B cell (primary cell): ENCODE results near the gene LARGE1. TPM values are rescaled to one million over a fixed set of nuclear protein-coding genes. Genes with fewer than 3 reads are reported as not detected.

ENCODE experiments used
- ATAC-seq: fragments of 200-7000 bp; cut with Tn5 transposase; one replicate; pipeline ENCODE4 v1.10.0; 2021; ENCODE audit warnings: low read depth, mild to moderate bottlenecking, moderate number of reproducible peaks, moderate library complexity
- CTCF ChIA-PET: fragments of 350-600 bp; sonication (Branson Sonifier 250); formaldehyde crosslinking; loops from one replicate; lab custom pipeline; 2021; ENCODE audit warnings: antibody characterized with exemption, inconsistent platforms; lab: Charles Lee
- POLR2A ChIA-PET: fragments of 350-600 bp; sonication (Branson Sonifier 250); formaldehyde crosslinking; loops from one replicate; lab custom pipeline; 2021; ENCODE audit warnings: antibody characterized with exemption; lab: Charles Lee
- DNase-seq: peaks from one replicate; pipeline ENCODE4 v3.0.0; 2013
- H2AFZ ChIP-seq: 2 replicates; pipeline ENCODE4 v1.6.1; 2012; ENCODE audit warnings: mild to moderate bottlenecking, low read depth, low read length; ENCODE audit not compliant: insufficient read depth, poor library complexity, severe bottlenecking
- H3K27ac ChIP-seq, 2 donors: 1 replicate in 1 of 2; 2 replicates in 1 of 2; pipeline ENCODE4 v1.5.1; 2012 to 2013; ENCODE audit warnings: low read length in 2 of 2, mild to moderate bottlenecking in 2 of 2, moderate library complexity in 1 of 2
- H3K27me3 ChIP-seq, 4 experiments: fragments of 200-600 bp in 1 of 4; sonication (generic) in 1 of 4; replicated peaks in 1 of 4; 1 replicate in 2 of 4; 2 replicates in 2 of 4; pipeline versions ENCODE4 v1.6.1 to v1.7.0; 2013 to 2016; ENCODE audit warnings: low read length in 3 of 4, mild to moderate bottlenecking in 2 of 4, mixed read lengths in 1 of 4, moderate library complexity in 1 of 4; ENCODE audit not compliant: insufficient read depth in 4 of 4, control insufficient read depth in 3 of 4; ENCODE audit errors: control extremely low read depth in 1 of 4
- H3K36me3 ChIP-seq, 2 experiments: replicated peaks in 1 of 2; 1 replicate in 1 of 2; 2 replicates in 1 of 2; pipeline versions ENCODE4 v1.6.1 to v1.7.1; 2013; ENCODE audit warnings: low read length in 1 of 2; ENCODE audit not compliant: insufficient read depth in 2 of 2, control insufficient read depth in 1 of 2; ENCODE audit errors: control extremely low read depth in 1 of 2, extremely low read depth in 1 of 2
- H3K4me1 ChIP-seq, 2 donors: fragments of 200-600 bp in 1 of 2; sonication (generic) in 1 of 2; 1 replicate in 1 of 2; 2 replicates in 1 of 2; pipeline versions ENCODE4 v1.5.1 to v1.6.1; 2013 to 2017; ENCODE audit warnings: low read length in 2 of 2; ENCODE audit not compliant: control insufficient read depth in 2 of 2, insufficient read depth in 2 of 2
- H3K4me2 ChIP-seq: replicated peaks from 2 replicates; pipeline ENCODE3; 2012; ENCODE audit warnings: mild to moderate bottlenecking, low read depth, low read length; ENCODE audit not compliant: poor library complexity, severe bottlenecking
- H3K4me3 ChIP-seq, 5 experiments: fragments of 200-600 bp in 1 of 5; sonication (generic) in 1 of 5; 1 replicate in 3 of 5; 2 replicates in 2 of 5; pipeline versions ENCODE4 v1.5.1 to v1.7.0; 2011 to 2016; ENCODE audit warnings: low read length in 4 of 5, mild to moderate bottlenecking in 4 of 5, low read depth in 2 of 5, control low read depth in 1 of 5, moderate library complexity in 1 of 5; ENCODE audit not compliant: insufficient read depth in 1 of 5; ENCODE audit errors: control extremely low read depth in 1 of 5, extremely low read depth in 1 of 5
- H3K79me2 ChIP-seq: fragments of 200-600 bp; sonication (generic); one replicate; pipeline ENCODE4 v1.6.0; 2016; ENCODE audit warnings: low read length; ENCODE audit not compliant: control insufficient read depth, insufficient read depth
- H3K9ac ChIP-seq: fragments of 200-600 bp; sonication (generic); 2 replicates; pipeline ENCODE4 v1.6.1; 2017; ENCODE audit warnings: mild to moderate bottlenecking, low read length, moderate library complexity
- H3K9me3 ChIP-seq, 3 donors: one replicate each; pipeline versions ENCODE4 v1.6.1 to v1.7.1; 2013; ENCODE audit warnings: low read length in 2 of 3; ENCODE audit not compliant: control insufficient read depth in 2 of 3, insufficient read depth in 1 of 3; ENCODE audit errors: control extremely low read depth in 1 of 3
- H4K20me1 ChIP-seq: 2 replicates; pipeline ENCODE4 v1.6.0; 2012; ENCODE audit warnings: mild to moderate bottlenecking, low read length; ENCODE audit not compliant: insufficient read depth, control insufficient read depth, poor library complexity, severe bottlenecking
- H3K27ac Mint-ChIP-seq: one replicate; pipeline ENCODE4 v1.8.0; 2021; ENCODE audit warnings: mixed read lengths
- H3K27me3 Mint-ChIP-seq: one replicate; pipeline ENCODE4 v1.8.0; 2021; ENCODE audit warnings: mixed read lengths
- H3K4me1 Mint-ChIP-seq: one replicate; pipeline ENCODE4 v1.8.0; 2021; ENCODE audit warnings: mixed read lengths
- H3K4me3 Mint-ChIP-seq: one replicate; pipeline ENCODE4 v1.8.0; 2021; ENCODE audit warnings: mixed read lengths
- H3K9me3 Mint-ChIP-seq: one replicate; pipeline ENCODE4 v1.8.0; 2022; ENCODE audit warnings: mixed read lengths; ENCODE audit not compliant: insufficient read depth
- EZH2 ChIP-seq: IDR thresholded peaks from 2 replicates; pipeline ENCODE4 v1.6.1; 2012; ENCODE audit warnings: borderline replicate concordance, low read depth, mild to moderate bottlenecking, moderate library complexity, low read length; ENCODE audit not compliant: insufficient read depth, poor library complexity, severe bottlenecking
- WGBS: methylation state at CpG from one replicate; pipeline ENCODE4 v1.1.5; 2013; ENCODE audit warnings: missing lambda C conversion rate; ENCODE audit not compliant: insufficient coverage; 5-methylcytosine and 5-hydroxymethylcytosine counted together
- intact Hi-C: fragments of 100-400 bp; cut with micrococcal nuclease; formaldehyde crosslinking; loops from one replicate; pipeline ENCODE4 v1.10.0; 2022
- polyA plus RNA-seq: library from polyadenylated mRNA; depleted of rRNA; stranded (reverse); fragments of >200 nt; gene quantifications from 2 replicates; pipeline ENCODE4 v1.2.3, GENCODE V29; 2012
- total RNA-seq, 2 donors: library from RNA; stranded (reverse); fragments of 120-200 nt in 1 of 2; gene quantifications; 1 replicate in 1 of 2; 2 replicates in 1 of 2; pipeline versions ENCODE4 v1.2.3 to v1.2.4, GENCODE V29; 2013 to 2022
- TF ChIP-seq, protein P1 (sequence below): fragments of 200-600 bp; IDR thresholded peaks from one replicate; pipeline ENCODE4 v1.8.0; 2022; ENCODE audit warnings: antibody characterized with exemption, mild to moderate bottlenecking

LARGE1 gene
- total and polyA plus RNA-seq, 2 donors (not counting 1 experiment from before 2014, with no cell fraction given): 20.7 to 82.0 TPM

DNA sequence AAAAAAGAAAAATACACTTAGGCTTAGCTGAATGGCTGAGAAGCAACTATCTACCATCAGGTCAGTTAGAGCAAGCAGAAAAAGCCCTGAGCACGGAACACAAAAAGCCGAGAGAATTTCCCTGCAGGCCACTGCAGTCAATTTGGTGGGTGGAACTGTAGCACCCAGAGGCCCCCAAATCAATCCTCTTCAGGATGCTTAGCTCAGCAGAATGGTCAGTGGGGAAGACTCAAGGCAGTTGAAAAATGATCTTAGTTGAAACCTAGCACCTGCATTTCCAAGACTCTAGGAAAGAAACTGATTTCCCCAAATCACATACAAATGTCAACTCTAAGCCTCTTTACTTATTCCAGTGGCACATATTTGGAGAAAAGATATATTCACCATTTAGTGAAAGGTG is 534.7 kb downstream of the LARGE1 start:
- H3K79me2 ChIP-seq: no peaks in the 10 kb centered on the region
- ChIA-PET CTCF (interaction anchor here (0.6 kb wide), 1 partner anchor 524 kb away, joined by 3 read pairs; no protein-coding TSS in a partner anchor), POLR2A (no interaction called here)
- no peaks in the 10 kb centered on the region for H3K4me1 ChIP-seq
- no peak overlapping the region for H3K4me3 ChIP-seq
- H3K36me3 ChIP-seq: peaks cover 0 to 24% of the 10 kb centered on the region in 2 experiments
- Mint-ChIP-seq H3K4me3 (no peak overlapping the region), H3K27me3 (no peaks in the 10 kb centered on the region), H3K27ac (no peak overlapping the region), H3K4me1 (no peaks in the 10 kb centered on the region), H3K9me3 (no peaks in the 10 kb centered on the region)
- H3K9ac ChIP-seq: no peak overlapping the region
- no peak overlapping the region for H2AFZ ChIP-seq
- DNase-seq: no peak
- no peak overlapping the region for H3K27ac ChIP-seq
- no peaks in the 10 kb centered on the region for H3K27me3 ChIP-seq
- no peaks in the 10 kb centered on the region for H3K9me3 ChIP-seq
- no peak overlapping the region for H3K4me2 ChIP-seq
- intact Hi-C loops: no loop called here
- WGBS: 100% methylated on average over 2 of the region's 2 CpGs
- no peak for ATAC-seq
- H4K20me1 ChIP-seq: no peaks in the 10 kb centered on the region
- TF ChIP-seq, protein P1, sequence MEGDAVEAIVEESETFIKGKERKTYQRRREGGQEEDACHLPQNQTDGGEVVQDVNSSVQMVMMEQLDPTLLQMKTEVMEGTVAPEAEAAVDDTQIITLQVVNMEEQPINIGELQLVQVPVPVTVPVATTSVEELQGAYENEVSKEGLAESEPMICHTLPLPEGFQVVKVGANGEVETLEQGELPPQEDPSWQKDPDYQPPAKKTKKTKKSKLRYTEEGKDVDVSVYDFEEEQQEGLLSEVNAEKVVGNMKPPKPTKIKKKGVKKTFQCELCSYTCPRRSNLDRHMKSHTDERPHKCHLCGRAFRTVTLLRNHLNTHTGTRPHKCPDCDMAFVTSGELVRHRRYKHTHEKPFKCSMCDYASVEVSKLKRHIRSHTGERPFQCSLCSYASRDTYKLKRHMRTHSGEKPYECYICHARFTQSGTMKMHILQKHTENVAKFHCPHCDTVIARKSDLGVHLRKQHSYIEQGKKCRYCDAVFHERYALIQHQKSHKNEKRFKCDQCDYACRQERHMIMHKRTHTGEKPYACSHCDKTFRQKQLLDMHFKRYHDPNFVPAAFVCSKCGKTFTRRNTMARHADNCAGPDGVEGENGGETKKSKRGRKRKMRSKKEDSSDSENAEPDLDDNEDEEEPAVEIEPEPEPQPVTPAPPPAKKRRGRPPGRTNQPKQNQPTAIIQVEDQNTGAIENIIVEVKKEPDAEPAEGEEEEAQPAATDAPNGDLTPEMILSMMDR: no peak
- TF ChIP-seq EZH2: no peak

DNA sequence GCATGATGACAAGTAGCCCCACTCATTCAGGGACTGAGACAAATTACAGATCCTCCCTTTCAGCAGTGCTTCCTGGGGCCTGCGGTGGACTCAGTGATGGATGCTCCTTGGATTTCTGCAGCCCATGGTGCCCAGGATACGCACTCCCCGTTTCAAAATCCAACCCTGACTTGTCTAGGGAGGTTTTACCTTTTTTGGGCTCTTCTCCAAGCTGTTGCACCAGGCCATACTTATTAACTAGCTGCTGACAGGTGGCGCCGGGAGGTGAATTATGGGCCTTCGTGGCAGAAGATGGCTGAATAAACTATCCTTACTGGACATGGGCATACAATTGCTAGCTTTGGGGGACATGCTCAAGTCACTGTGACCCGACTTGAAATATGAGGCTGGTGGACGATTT is 537.8 kb downstream of the LARGE1 start:
- Histone ChIP-seq H4K20me1 (no peaks in the 10 kb centered on the region), H3K4me1 (no peaks in the 10 kb centered on the region), H3K4me3 (no peak overlapping the region), H2AFZ (no peak overlapping the region), H3K27me3 (no peaks in the 10 kb centered on the region), H3K27ac (no peak overlapping the region), H3K9me3 (peaks cover 0 to 11% (median 4%) of the 10 kb centered on the region in 3 donors), H3K36me3 (peaks cover 0 to 24% of the 10 kb centered on the region in 2 experiments), H3K9ac (no peak overlapping the region), H3K79me2 (no peaks in the 10 kb centered on the region), H3K4me2 (no peak overlapping the region)
- ChIA-PET CTCF (no interaction called here), POLR2A (no interaction called here)
- intact Hi-C loops: no loop called here
- H3K27me3 Mint-ChIP-seq: no peaks in the 10 kb centered on the region
- peaks cover 8% of the 10 kb centered on the region for H3K9me3 Mint-ChIP-seq
- no peaks in the 10 kb centered on the region for H3K4me1 Mint-ChIP-seq
- H3K27ac Mint-ChIP-seq: no peak overlapping the region
- TF ChIP-seq, protein P1: no peak
- TF ChIP-seq EZH2: no peak
- ATAC-seq: no peak
- DNase-seq: no peak
- H3K4me3 Mint-ChIP-seq: no peak overlapping the region
- WGBS: 100% methylated on average over 5 of the region's 8 CpGs
